NB4 (cell line): ENCODE results near the gene KRTDAP.

Experiments
- CTCF ChIP-seq: IDR thresholded peaks from one replicate; pipeline ENCODE4 v1.5.1; 2012; ENCODE audit warnings: low read depth, low read length
- MAX ChIP-seq: IDR thresholded peaks from 2 replicates; pipeline ENCODE4 v1.6.1; 2011; ENCODE audit warnings: low read depth, low read length
- MYC ChIP-seq: IDR thresholded peaks from 2 replicates; pipeline ENCODE4 v1.6.1; 2011; ENCODE audit warnings: low read depth, low read length
- POLR2A ChIP-seq: IDR thresholded peaks from 2 replicates; pipeline ENCODE4 v1.6.1; 2011; ENCODE audit warnings: mild to moderate bottlenecking; ENCODE audit not compliant: insufficient read length; ENCODE audit errors: extremely low read depth

- TF ChIP-seq CTCF (no peak), MAX (no peak), POLR2A (no peak), MYC (no peak)
These were observed 24.0 kb downstream of the KRTDAP start for GRCh38 chr19:35466259-35466658.
